Activated T-cell treated with anti-CD3 and anti-CD28 coated beads for 4 hours (primary cell): ENCODE results near the gene TRIM10.
"Not testable (repeated sequence)": the region's sequence is repeated elsewhere in the genome, so short reads cannot be mapped to it uniquely, and the experiment has no call there.

ENCODE experiments used
- DNase-seq: peaks from one replicate; pipeline ENCODE4 v3.0.0-alpha.2; 2020

TRIM10 gene

GRCh38 chr6:30171677-30172471 is 10.9 kb upstream of the TRIM10 start:
- no peak for DNase-seq

- no peak for DNase-seq
Observed at GRCh38 chr6:30169658-30170614, 8.9 kb upstream of the TRIM10 start.

GRCh38 chr6:30168741-30169140 is 7.7 kb upstream of the TRIM10 start:
- no peak for DNase-seq

GRCh38 chr6:30167101-30167500 is 6.1 kb upstream of the TRIM10 start:
- DNase-seq, result no peak

- not testable (repeated sequence) for DNase-seq
Observed at GRCh38 chr6:30165238-30165637, 4.2 kb upstream of the TRIM10 start.

- no peak for DNase-seq
Observed at GRCh38 chr6:30164714-30165113, 3.7 kb upstream of the TRIM10 start.

- DNase-seq, result no peak
Observed at GRCh38 chr6:30163918-30164654, 3.1 kb upstream of the TRIM10 start.

- DNase-seq, result peak; percentile 23
Observed at GRCh38 chr6:30163090-30163917, 2.3 kb upstream of the TRIM10 start, which contains the start of gene TRIM15. Gene TRIM15, plus strand, starts transcription at chr6:30163546. Its CDS starts 139 bp downstream, at chr6:30163685.

GRCh38 chr6:30162265-30163089 is 1.5 kb upstream of the TRIM10 start:
- no peak for DNase-seq

- DNase-seq, result no peak
Observed at GRCh38 chr6:30160008-30160784, 815 bp downstream of the TRIM10 start.

GRCh38 chr6:30158475-30159040 is 2.5 kb downstream of the TRIM10 start:
- no peak for DNase-seq

- DNase-seq, result no peak
Observed at GRCh38 chr6:30157999-30158398, 3.0 kb downstream of the TRIM10 start.

- no peak for DNase-seq
Observed at GRCh38 chr6:30157581-30157980, 3.4 kb downstream of the TRIM10 start.

- DNase-seq, result no peak
Observed at GRCh38 chr6:30156774-30157173, 4.2 kb downstream of the TRIM10 start.

GRCh38 chr6:30156262-30156599 is 4.8 kb downstream of the TRIM10 start:
- no peak for DNase-seq

- DNase-seq, result no peak
Observed at GRCh38 chr6:30155520-30156261, 5.3 kb downstream of the TRIM10 start.

- DNase-seq, result no peak
Observed at GRCh38 chr6:30154709-30155519, 6.1 kb downstream of the TRIM10 start.

GRCh38 chr6:30154061-30154460 is 7.0 kb downstream of the TRIM10 start:
- no peak for DNase-seq
